A673 (cell line): ENCODE data around the gene IL17REL. TPM values are rescaled to one million over a fixed set of nuclear protein-coding genes. Genes with fewer than 3 reads are reported as not detected.

ENCODE experiments used
- BruUV-seq: library from RNA; stranded (reverse); fragments of 400-500 nt; replicated peaks from 2 replicates; lab custom pipeline; 2021; lab: Mats Ljungman, UMichigan
- CTCF ChIA-PET: fragments of 300-600 bp; sonication (Branson Sonifier 250); formaldehyde crosslinking; loops from one replicate; lab custom pipeline; 2022; ENCODE audit warnings: antibody characterized with exemption; lab: Charles Lee
- POLR2A ChIA-PET: fragments of 300-600 bp; sonication (Branson Sonifier 250); formaldehyde crosslinking; loops from one replicate; lab custom pipeline; 2022; ENCODE audit warnings: antibody characterized with exemption; ENCODE audit not compliant: low non-redundant PET; lab: Charles Lee
- DNase-seq: peaks from one replicate; pipeline ENCODE4 v3.0.0-alpha.2; 2015; ENCODE audit warnings: low spot score
- H3K27ac ChIP-seq: fragments of 200-600 bp; sonication (generic); 2 replicates; pipeline ENCODE4 v1.5.1; 2016; ENCODE audit warnings: mixed run types, low read depth, mild to moderate bottlenecking, mixed read lengths, antibody characterized with exemption, low read length; ENCODE audit not compliant: poor library complexity, severe bottlenecking
- H3K27me3 ChIP-seq: fragments of 200-600 bp; sonication (generic); replicated peaks from 2 replicates; pipeline ENCODE4 v1.6.1; 2017; ENCODE audit warnings: mixed run types, low read depth, mild to moderate bottlenecking, mixed read lengths, antibody characterized with exemption, low read length; ENCODE audit not compliant: insufficient read depth, poor library complexity
- H3K36me3 ChIP-seq: fragments of 200-600 bp; sonication (generic); 2 replicates; pipeline ENCODE4 v1.6.1; 2016; ENCODE audit warnings: mixed run types, mild to moderate bottlenecking, mixed read lengths, antibody characterized with exemption, low read length; ENCODE audit not compliant: insufficient read depth, poor library complexity, severe bottlenecking
- H3K4me1 ChIP-seq: fragments of 200-600 bp; sonication (generic); 2 replicates; pipeline ENCODE4 v1.6.1; 2017; ENCODE audit warnings: mixed run types, mild to moderate bottlenecking, mixed read lengths, antibody characterized with exemption, low read length; ENCODE audit not compliant: insufficient read depth, poor library complexity, severe bottlenecking
- H3K4me3 ChIP-seq: fragments of 200-600 bp; sonication (generic); 2 replicates; pipeline ENCODE4 v1.5.1; 2016; ENCODE audit warnings: low read depth, mixed run types, mild to moderate bottlenecking, mixed read lengths, low read length; ENCODE audit not compliant: poor library complexity, severe bottlenecking
- H3K9me3 ChIP-seq: fragments of 200-600 bp; sonication (generic); 2 replicates; pipeline ENCODE4 v1.6.1; 2016; ENCODE audit warnings: mixed run types, low read depth, mild to moderate bottlenecking, mixed read lengths, antibody characterized with exemption, low read length; ENCODE audit not compliant: poor library complexity, severe bottlenecking
- CTCF ChIP-seq: fragments of 300-800, 200-600 bp; sonication (generic); conservative IDR thresholded peaks from 2 replicates; pipeline ENCODE4 v1.5.1; 2017; ENCODE audit warnings: low read depth, mild to moderate bottlenecking, antibody characterized with exemption, low read length, moderate library complexity, mixed read lengths
- EZH2 ChIP-seq: fragments of 200-600 bp; sonication (generic); IDR thresholded peaks from 2 replicates; pipeline ENCODE4 v1.6.1; 2017; ENCODE audit warnings: borderline replicate concordance, low read depth, mild to moderate bottlenecking, mixed read lengths, antibody characterized with exemption, low read length; ENCODE audit not compliant: poor library complexity, severe bottlenecking
- intact Hi-C: fragments of 100-400 bp; cut with micrococcal nuclease; formaldehyde crosslinking; loops from one replicate; pipeline ENCODE4 v1.10.0; 2022; ENCODE audit not compliant: unreplicated experiment
- total RNA-seq: library from RNA; stranded (reverse); gene quantifications from 2 replicates; pipeline ENCODE4 v1.2.3, GENCODE V29; 2021

IL17REL gene
- total RNA-seq, 1 experiment from 2014 or later, result not detected

GRCh38 chr22:49979587-49980264, 32.8 kb downstream of the IL17REL start:
- Histone ChIP-seq H3K27ac (no peak overlapping the region), H3K36me3 (no peaks in the 10 kb centered on the region), H3K4me3 (no peak overlapping the region), H3K9me3 (peaks cover 8% of the 10 kb centered on the region), H3K27me3 (peaks cover 18% of the 10 kb centered on the region), H3K4me1 (peaks cover 9% of the 10 kb centered on the region)
- TF ChIP-seq CTCF (peak; percentile 58), EZH2 (no peak)
- intact Hi-C loops, result loop anchor here (5.0 kb wide), 1 partner anchor 47 kb away; no protein-coding TSS in a partner anchor
- BruUV-seq, result no TSS peak
- POLR2A ChIA-PET, result no interaction called here
- DNase-seq, result peak; percentile 67
- CTCF ChIA-PET, result interaction anchor here (0.6 to 1.0 kb wide), 2 partner anchors 8 to 11 kb away, joined by 3 to 7 read pairs; no protein-coding TSS in a partner anchor

GRCh38 chr22:49977578-49977977, 35.0 kb downstream of the IL17REL start:
- BruUV-seq, result no TSS peak
- TF ChIP-seq CTCF, result no peak
- TF ChIP-seq EZH2, result no peak
- Histone ChIP-seq H3K27me3 (no peaks in the 10 kb centered on the region), H3K4me3 (no peak overlapping the region), H3K36me3 (no peaks in the 10 kb centered on the region), H3K9me3 (peaks cover 8% of the 10 kb centered on the region), H3K4me1 (peaks cover 3% of the 10 kb centered on the region), H3K27ac (no peak overlapping the region)
- DNase-seq, result no peak
- POLR2A ChIA-PET, result no interaction called here
- intact Hi-C loops, result loop anchor here (5.0 kb wide), 1 partner anchor 45 kb away; no protein-coding TSS in a partner anchor
- CTCF ChIA-PET, result no interaction called here

GRCh38 chr22:49976439-49977175, 36.0 kb downstream of the IL17REL start:
- TF ChIP-seq CTCF (no peak), EZH2 (no peak)
- Histone ChIP-seq H3K36me3 (no peaks in the 10 kb centered on the region), H3K27me3 (no peaks in the 10 kb centered on the region), H3K4me1 (peaks cover 3% of the 10 kb centered on the region), H3K4me3 (no peak overlapping the region), H3K27ac (no peak overlapping the region), H3K9me3 (peaks cover 8% of the 10 kb centered on the region)
- BruUV-seq, result no TSS peak
- peak; percentile 62 for DNase-seq
- intact Hi-C loops, result loop anchor here (5.0 kb wide), 1 partner anchor 44 kb away; no protein-coding TSS in a partner anchor
- CTCF ChIA-PET, result no interaction called here
- POLR2A ChIA-PET, result interaction anchor here (0.6 kb wide), 1 partner anchor 204 kb away, joined by 3 read pairs; no protein-coding TSS in a partner anchor
